GM23338 (cell line): Measurements from ENCODE around the gene DPYSL5. TPM values are rescaled to one million over a fixed set of nuclear protein-coding genes. Genes with fewer than 3 reads are reported as not detected.

Source experiments
- NANOG ChIP-seq: IDR thresholded peaks from 2 replicates; pipeline ENCODE4 v1.6.1; 2016; ENCODE audit warnings: antibody characterized with exemption, borderline replicate concordance
- ZNF114 ChIP-seq: fragments of 250-450 bp; sonication (Bioruptor Pico); IDR thresholded peaks from 2 replicates; pipeline ENCODE4 v1.5.0; 2020; ENCODE audit warnings: mild to moderate bottlenecking, moderate library complexity
- ZNF331 ChIP-seq: fragments of 250-450 bp; sonication (Bioruptor Pico); IDR thresholded peaks from 2 replicates; pipeline ENCODE4 v1.5.0; 2020; ENCODE audit warnings: low read depth, mild to moderate bottlenecking, moderate library complexity
- polyA plus RNA-seq: library from polyadenylated mRNA; unstranded; fragments of >200 nt; fragmentation: Nextera tagmentation; extraction: Ambion mirVana; gene quantifications from 2 replicates; pipeline ENCODE4 v1.2.1, GENCODE V29; 2016
- total RNA-seq: library from RNA; depleted of rRNA; stranded (reverse); fragments of >200 nt; shearing (Covaris generic); gene quantifications from 2 replicates; pipeline ENCODE4 v1.2.3, GENCODE V29; 2014
- TF ChIP-seq, protein P1 (sequence below): fragments of 250-450 bp; sonication (Bioruptor Pico); IDR thresholded peaks from 2 replicates; pipeline ENCODE4 v1.5.0; 2020; ENCODE audit warnings: mild to moderate bottlenecking, moderate library complexity
- TF ChIP-seq, protein P2 (sequence below): IDR thresholded peaks from one replicate; pipeline ENCODE4 v1.6.1; 2018; ENCODE audit warnings: antibody characterized with exemption; ENCODE audit not compliant: unreplicated experiment
- TF ChIP-seq, protein P3 (sequence below): IDR thresholded peaks from 2 replicates; pipeline ENCODE4 v1.6.1; 2016; ENCODE audit warnings: antibody characterized with exemption

DPYSL5 gene
- total and polyA plus RNA-seq, 2 experiments from 2014 or later = 3.1 to 8.1 TPM

DNA sequence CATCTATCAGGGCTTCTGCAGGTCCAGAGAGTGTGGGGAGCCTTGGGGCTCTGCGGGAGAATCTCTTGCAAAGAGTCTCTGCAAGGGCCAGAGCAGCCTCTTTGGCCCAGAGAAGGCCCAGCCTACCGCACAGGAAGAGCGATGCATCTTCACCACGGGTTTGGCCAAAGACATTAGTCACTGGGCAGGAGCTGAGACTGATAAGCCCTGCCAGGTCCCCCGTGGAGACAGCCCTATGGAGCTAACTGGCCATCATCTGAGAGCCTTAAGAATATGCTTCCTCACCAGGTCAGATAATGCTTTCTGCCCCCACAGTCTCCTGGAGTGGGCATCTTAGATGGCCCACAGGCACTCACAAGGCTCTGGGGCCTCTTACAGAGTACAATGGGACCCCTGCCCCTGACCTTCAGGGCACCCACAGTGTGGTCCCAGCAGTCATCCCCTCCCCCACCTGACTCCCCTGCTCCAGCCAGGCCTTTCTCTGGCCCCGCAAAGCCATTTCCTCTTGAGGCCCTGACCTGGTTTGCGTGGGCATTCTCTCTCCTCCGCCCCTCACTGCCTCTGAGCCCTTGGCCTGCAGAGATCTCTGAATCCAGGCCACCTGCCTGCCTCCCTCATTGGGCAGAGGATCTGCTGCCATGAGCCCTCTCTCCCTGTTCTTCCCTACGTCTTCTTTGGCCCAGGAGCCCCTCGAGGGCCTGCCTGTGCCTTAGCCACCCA is 90.6 kb downstream of the DPYSL5 start (continued):
- TF ChIP-seq, protein P1, sequence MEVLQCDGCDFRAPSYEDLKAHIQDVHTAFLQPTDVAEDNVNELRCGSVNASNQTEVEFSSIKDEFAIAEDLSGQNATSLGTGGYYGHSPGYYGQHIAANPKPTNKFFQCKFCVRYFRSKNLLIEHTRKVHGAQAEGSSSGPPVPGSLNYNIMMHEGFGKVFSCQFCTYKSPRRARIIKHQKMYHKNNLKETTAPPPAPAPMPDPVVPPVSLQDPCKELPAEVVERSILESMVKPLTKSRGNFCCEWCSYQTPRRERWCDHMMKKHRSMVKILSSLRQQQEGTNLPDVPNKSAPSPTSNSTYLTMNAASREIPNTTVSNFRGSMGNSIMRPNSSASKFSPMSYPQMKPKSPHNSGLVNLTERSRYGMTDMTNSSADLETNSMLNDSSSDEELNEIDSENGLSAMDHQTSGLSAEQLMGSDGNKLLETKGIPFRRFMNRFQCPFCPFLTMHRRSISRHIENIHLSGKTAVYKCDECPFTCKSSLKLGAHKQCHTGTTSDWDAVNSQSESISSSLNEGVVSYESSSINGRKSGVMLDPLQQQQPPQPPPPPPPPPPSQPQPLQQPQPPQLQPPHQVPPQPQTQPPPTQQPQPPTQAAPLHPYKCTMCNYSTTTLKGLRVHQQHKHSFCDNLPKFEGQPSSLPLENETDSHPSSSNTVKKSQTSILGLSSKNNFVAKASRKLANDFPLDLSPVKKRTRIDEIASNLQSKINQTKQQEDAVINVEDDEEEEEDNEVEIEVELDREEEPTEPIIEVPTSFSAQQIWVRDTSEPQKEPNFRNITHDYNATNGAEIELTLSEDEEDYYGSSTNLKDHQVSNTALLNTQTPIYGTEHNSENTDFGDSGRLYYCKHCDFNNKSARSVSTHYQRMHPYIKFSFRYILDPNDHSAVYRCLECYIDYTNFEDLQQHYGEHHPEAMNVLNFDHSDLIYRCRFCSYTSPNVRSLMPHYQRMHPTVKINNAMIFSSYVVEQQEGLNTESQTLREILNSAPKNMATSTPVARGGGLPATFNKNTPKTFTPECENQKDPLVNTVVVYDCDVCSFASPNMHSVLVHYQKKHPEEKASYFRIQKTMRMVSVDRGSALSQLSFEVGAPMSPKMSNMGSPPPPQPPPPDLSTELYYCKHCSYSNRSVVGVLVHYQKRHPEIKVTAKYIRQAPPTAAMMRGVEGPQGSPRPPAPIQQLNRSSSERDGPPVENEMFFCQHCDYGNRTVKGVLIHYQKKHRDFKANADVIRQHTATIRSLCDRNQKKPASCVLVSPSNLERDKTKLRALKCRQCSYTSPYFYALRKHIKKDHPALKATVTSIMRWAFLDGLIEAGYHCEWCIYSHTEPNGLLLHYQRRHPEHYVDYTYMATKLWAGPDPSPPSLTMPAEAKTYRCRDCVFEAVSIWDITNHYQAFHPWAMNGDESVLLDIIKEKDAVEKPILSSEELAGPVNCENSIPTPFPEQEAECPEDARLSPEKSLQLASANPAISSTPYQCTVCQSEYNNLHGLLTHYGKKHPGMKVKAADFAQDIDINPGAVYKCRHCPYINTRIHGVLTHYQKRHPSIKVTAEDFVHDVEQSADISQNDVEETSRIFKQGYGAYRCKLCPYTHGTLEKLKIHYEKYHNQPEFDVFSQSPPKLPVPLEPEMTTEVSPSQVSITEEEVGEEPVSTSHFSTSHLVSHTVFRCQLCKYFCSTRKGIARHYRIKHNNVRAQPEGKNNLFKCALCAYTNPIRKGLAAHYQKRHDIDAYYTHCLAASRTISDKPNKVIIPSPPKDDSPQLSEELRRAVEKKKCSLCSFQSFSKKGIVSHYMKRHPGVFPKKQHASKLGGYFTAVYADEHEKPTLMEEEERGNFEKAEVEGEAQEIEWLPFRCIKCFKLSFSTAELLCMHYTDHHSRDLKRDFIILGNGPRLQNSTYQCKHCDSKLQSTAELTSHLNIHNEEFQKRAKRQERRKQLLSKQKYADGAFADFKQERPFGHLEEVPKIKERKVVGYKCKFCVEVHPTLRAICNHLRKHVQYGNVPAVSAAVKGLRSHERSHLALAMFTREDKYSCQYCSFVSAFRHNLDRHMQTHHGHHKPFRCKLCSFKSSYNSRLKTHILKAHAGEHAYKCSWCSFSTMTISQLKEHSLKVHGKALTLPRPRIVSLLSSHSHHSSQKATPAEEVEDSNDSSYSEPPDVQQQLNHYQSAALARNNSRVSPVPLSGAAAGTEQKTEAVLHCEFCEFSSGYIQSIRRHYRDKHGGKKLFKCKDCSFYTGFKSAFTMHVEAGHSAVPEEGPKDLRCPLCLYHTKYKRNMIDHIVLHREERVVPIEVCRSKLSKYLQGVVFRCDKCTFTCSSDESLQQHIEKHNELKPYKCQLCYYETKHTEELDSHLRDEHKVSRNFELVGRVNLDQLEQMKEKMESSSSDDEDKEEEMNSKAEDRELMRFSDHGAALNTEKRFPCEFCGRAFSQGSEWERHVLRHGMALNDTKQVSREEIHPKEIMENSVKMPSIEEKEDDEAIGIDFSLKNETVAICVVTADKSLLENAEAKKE (CRISPR knock-in tag) = no peak
- TF ChIP-seq NANOG = no peak
- no peak for TF ChIP-seq ZNF114 (CRISPR knock-in tag)
- TF ChIP-seq, protein P2, sequence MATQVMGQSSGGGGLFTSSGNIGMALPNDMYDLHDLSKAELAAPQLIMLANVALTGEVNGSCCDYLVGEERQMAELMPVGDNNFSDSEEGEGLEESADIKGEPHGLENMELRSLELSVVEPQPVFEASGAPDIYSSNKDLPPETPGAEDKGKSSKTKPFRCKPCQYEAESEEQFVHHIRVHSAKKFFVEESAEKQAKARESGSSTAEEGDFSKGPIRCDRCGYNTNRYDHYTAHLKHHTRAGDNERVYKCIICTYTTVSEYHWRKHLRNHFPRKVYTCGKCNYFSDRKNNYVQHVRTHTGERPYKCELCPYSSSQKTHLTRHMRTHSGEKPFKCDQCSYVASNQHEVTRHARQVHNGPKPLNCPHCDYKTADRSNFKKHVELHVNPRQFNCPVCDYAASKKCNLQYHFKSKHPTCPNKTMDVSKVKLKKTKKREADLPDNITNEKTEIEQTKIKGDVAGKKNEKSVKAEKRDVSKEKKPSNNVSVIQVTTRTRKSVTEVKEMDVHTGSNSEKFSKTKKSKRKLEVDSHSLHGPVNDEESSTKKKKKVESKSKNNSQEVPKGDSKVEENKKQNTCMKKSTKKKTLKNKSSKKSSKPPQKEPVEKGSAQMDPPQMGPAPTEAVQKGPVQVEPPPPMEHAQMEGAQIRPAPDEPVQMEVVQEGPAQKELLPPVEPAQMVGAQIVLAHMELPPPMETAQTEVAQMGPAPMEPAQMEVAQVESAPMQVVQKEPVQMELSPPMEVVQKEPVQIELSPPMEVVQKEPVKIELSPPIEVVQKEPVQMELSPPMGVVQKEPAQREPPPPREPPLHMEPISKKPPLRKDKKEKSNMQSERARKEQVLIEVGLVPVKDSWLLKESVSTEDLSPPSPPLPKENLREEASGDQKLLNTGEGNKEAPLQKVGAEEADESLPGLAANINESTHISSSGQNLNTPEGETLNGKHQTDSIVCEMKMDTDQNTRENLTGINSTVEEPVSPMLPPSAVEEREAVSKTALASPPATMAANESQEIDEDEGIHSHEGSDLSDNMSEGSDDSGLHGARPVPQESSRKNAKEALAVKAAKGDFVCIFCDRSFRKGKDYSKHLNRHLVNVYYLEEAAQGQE = no peak
- no peak for TF ChIP-seq ZNF331 (CRISPR knock-in tag)
- TF ChIP-seq, protein P3, sequence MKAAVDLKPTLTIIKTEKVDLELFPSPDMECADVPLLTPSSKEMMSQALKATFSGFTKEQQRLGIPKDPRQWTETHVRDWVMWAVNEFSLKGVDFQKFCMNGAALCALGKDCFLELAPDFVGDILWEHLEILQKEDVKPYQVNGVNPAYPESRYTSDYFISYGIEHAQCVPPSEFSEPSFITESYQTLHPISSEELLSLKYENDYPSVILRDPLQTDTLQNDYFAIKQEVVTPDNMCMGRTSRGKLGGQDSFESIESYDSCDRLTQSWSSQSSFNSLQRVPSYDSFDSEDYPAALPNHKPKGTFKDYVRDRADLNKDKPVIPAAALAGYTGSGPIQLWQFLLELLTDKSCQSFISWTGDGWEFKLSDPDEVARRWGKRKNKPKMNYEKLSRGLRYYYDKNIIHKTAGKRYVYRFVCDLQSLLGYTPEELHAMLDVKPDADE = no peak
